ENCODE data around the gene DCTN3. TPM values are rescaled to one million over a fixed set of nuclear protein-coding genes. Genes with fewer than 3 reads are reported as not detected.

Gene DCTN3
- polyA plus RNA-seq, 3 donors: 120 to 174 (median 143) TPM

DNA sequence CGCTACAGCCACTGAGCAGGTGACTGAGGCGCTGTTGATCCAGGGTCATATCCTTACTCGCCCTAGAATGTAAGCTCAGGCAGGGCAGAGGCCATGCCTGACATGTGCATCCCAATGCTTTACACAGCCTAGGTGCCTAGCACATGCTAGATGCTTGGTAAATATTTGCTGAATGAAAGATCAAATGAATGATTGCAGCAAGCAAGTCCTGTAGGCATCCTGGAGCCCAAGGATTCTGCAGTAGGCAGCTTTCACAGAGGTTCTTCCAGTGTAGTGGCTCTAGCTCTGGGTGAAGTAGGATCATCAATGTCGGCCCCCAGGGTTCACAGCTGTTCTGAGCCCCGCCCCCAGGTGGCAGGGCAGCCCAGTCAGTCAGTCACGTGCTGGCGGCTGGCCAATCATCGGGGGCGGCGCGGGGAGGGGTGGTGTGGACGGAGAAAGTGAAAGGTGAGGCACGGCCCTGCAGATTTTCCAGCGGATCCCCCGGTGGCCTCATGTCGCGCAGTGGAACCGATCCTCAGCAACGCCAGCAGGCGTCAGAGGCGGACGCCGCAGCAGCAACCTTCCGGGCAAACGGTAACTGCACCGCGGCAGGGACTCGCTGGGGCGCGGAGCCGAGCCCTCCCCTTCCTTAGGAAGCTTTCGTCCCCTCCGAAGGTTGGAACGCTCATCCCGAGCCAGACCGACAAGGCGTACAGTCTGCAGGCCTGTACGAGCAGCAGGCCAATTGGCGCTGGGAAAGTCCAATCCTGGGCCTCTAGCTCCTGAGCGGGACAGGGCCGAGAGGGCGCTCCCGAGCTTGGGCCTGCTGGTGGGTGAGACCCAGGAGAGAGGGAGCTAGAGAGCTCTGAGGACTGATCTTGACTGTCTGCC lies 26.2 kb upstream of the DCTN3 start, which contains the start of gene GALT:
Gene GALT, plus strand, starts transcription at position 465 of the 873 bp plus-strand sequence. Its CDS starts 30 bp downstream, at position 495.
- Histone ChIP-seq H3K27me3 (ENCODE audit: control insufficient read depth in 2 of 2, insufficient read depth in 2 of 2, low read length in 2 of 2) (no peaks in the 10 kb centered on the region), H3K36me3 (replicated peaks in 1 of 2; ENCODE audit: control insufficient read depth in 1 of 2, insufficient read depth in 2 of 2, low read length in 2 of 2) (peaks cover 18 to 30% of the 10 kb centered on the region in 2 donors), H3K4me3 (replicated peaks in 1 of 3; ENCODE audit: low read depth in 2 of 3, low read length in 3 of 3) (peak within 1 kb of the TSS; percentile 83 to 90 (median 85)), H3K79me2 (ENCODE audit: insufficient read depth, low read length) (peaks cover 4% of the 10 kb centered on the region), H3K27ac (ENCODE audit: low read depth in 1 of 2, low read length in 2 of 2) (peak within 1 kb of the TSS; percentile 75 to 83), H4K20me1 (ENCODE audit: insufficient read depth, low read length) (peaks cover 14% of the 10 kb centered on the region), H3K9ac (ENCODE audit: insufficient read depth, low read length, poor library complexity, severe bottlenecking) (peak within 1 kb of the TSS; percentile 77), H2AFZ (ENCODE audit: insufficient read depth, low read depth, low read length, poor library complexity, severe bottlenecking) (peak within 1 kb of the TSS; percentile 91), H3K4me2 (replicated peaks; ENCODE audit: extremely low read depth, low read length, poor library complexity, severe bottlenecking) (peak within 1 kb of the TSS; percentile 95), H3K9me3 (replicated peaks in 1 of 2; ENCODE audit: control insufficient read depth in 1 of 2, insufficient read depth in 1 of 2, low read length in 2 of 2) (no peaks in the 10 kb centered on the region), H3K4me1 (ENCODE audit: control insufficient read depth in 1 of 2, insufficient read depth in 2 of 2, low read length in 2 of 2) (peaks cover 21 to 26% of the 10 kb centered on the region in 2 donors)
- H3K27ac Mint-ChIP-seq: peak within 1 kb of the TSS; percentile 78 to 93 (median 87)
- H3K4me1 Mint-ChIP-seq: peaks cover 31% of the 10 kb centered on the region
- H3K27me3 Mint-ChIP-seq (ENCODE audit: low read depth in 3 of 3): no peaks in the 10 kb centered on the region
- peak; percentile 84 to 89 (median 86) for DNase-seq
- WGBS (ENCODE audit: insufficient coverage): 1% methylated on average over 41 of the region's 43 CpGs
- H3K4me3 Mint-ChIP-seq: peak within 1 kb of the TSS; percentile 90 to 92
- TF ChIP-seq, protein P1, sequence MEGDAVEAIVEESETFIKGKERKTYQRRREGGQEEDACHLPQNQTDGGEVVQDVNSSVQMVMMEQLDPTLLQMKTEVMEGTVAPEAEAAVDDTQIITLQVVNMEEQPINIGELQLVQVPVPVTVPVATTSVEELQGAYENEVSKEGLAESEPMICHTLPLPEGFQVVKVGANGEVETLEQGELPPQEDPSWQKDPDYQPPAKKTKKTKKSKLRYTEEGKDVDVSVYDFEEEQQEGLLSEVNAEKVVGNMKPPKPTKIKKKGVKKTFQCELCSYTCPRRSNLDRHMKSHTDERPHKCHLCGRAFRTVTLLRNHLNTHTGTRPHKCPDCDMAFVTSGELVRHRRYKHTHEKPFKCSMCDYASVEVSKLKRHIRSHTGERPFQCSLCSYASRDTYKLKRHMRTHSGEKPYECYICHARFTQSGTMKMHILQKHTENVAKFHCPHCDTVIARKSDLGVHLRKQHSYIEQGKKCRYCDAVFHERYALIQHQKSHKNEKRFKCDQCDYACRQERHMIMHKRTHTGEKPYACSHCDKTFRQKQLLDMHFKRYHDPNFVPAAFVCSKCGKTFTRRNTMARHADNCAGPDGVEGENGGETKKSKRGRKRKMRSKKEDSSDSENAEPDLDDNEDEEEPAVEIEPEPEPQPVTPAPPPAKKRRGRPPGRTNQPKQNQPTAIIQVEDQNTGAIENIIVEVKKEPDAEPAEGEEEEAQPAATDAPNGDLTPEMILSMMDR (IDR thresholded peaks at IDR 0.05): peak; percentile 34
- peaks cover 0 to 2% (median 0%) of the 10 kb centered on the region in 7 donors for H3K9me3 Mint-ChIP-seq
- intact Hi-C loops (cut with micrococcal nuclease): no loop called here
- peaks cover 34 to 36% of the 10 kb centered on the region in 2 donors for H3K36me3 Mint-ChIP-seq

- H3K9me3 ChIP-seq (replicated peaks in 1 of 2; ENCODE audit: control insufficient read depth in 1 of 2, insufficient read depth in 1 of 2, low read length in 2 of 2): no peaks in the 10 kb centered on the region
- intact Hi-C loops (cut with micrococcal nuclease): no loop called here
- Mint-ChIP-seq H3K36me3 (peaks cover 20 to 23% of the 10 kb centered on the region in 2 donors), H3K9me3 (peaks cover 0 to 2% (median 0%) of the 10 kb centered on the region in 7 donors), H3K27ac (peak overlapping the region in 1 of 7 donors; percentile 50), H3K27me3 (ENCODE audit: low read depth in 3 of 3) (no peaks in the 10 kb centered on the region), H3K4me3 (no peak overlapping the region), H3K4me1 (peaks cover 35% of the 10 kb centered on the region)
- H4K20me1 ChIP-seq (ENCODE audit: insufficient read depth, low read length): peaks cover 14% of the 10 kb centered on the region
- H3K27ac ChIP-seq (ENCODE audit: low read depth in 1 of 2, low read length in 2 of 2): no peak overlapping the region
- peaks cover 4% of the 10 kb centered on the region for H3K79me2 ChIP-seq (ENCODE audit: insufficient read depth, low read length)
- TF ChIP-seq, protein P1 (IDR thresholded peaks at IDR 0.05): no peak
- no peak overlapping the region for H2AFZ ChIP-seq (ENCODE audit: insufficient read depth, low read depth, low read length, poor library complexity, severe bottlenecking)
- H3K36me3 ChIP-seq (replicated peaks in 1 of 2; ENCODE audit: control insufficient read depth in 1 of 2, insufficient read depth in 2 of 2, low read length in 2 of 2): peaks cover 16 to 18% of the 10 kb centered on the region in 2 donors
- no peak overlapping the region for H3K4me3 ChIP-seq (replicated peaks in 1 of 3; ENCODE audit: low read depth in 2 of 3, low read length in 3 of 3)
- H3K27me3 ChIP-seq (ENCODE audit: control insufficient read depth in 2 of 2, insufficient read depth in 2 of 2, low read length in 2 of 2): no peaks in the 10 kb centered on the region
- no peak overlapping the region for H3K9ac ChIP-seq (ENCODE audit: insufficient read depth, low read length, poor library complexity, severe bottlenecking)
- DNase-seq: no peak
- peaks cover 25 to 32% of the 10 kb centered on the region in 2 donors for H3K4me1 ChIP-seq (ENCODE audit: control insufficient read depth in 1 of 2, insufficient read depth in 2 of 2, low read length in 2 of 2)
- no peak overlapping the region for H3K4me2 ChIP-seq (replicated peaks; ENCODE audit: extremely low read depth, low read length, poor library complexity, severe bottlenecking)
Measured at GRCh38 chr9:34644766-34645314, 24.5 kb upstream of the DCTN3 start.

Data from CD14-positive monocyte (primary cell).